Mesothelial cell of epicardium (in vitro differentiated cells): ENCODE measurements around the gene TAOK3. TPM values are rescaled to one million over a fixed set of nuclear protein-coding genes. Genes with fewer than 3 reads are reported as not detected.

Experiments
- DNase-seq, 2 experiments: peaks; one replicate each; pipeline ENCODE4 v3.0.0; 2021; ENCODE audit warnings: low spot score in 2 of 2; ENCODE audit not compliant: unreplicated experiment in 2 of 2
- H3K27ac Mint-ChIP-seq: 2 replicates; pipeline ENCODE4 v1.8.0; 2021; ENCODE audit warnings: mixed read lengths
- H3K27me3 Mint-ChIP-seq: 2 replicates; pipeline ENCODE4 v1.8.0; 2021; ENCODE audit warnings: low read depth, mixed read lengths
- H3K36me3 Mint-ChIP-seq: 2 replicates; pipeline ENCODE4 v1.8.0; 2021; ENCODE audit warnings: mixed read lengths
- H3K4me1 Mint-ChIP-seq: 2 replicates; pipeline ENCODE4 v1.8.0; 2021; ENCODE audit warnings: mixed read lengths
- H3K4me3 Mint-ChIP-seq: 2 replicates; pipeline ENCODE4 v1.8.0; 2021; ENCODE audit warnings: mild to moderate bottlenecking, moderate library complexity, mixed read lengths
- H3K9me3 Mint-ChIP-seq: 2 replicates; pipeline ENCODE4 v1.8.0; 2021; ENCODE audit warnings: mixed read lengths
- CTCF ChIP-seq: fragments of 200-600 bp; sonication (generic); IDR thresholded peaks from one replicate; pipeline ENCODE4 v1.5.0; 2021; ENCODE audit warnings: antibody characterized with exemption; ENCODE audit not compliant: unreplicated experiment
- total RNA-seq: library from RNA; stranded (reverse); gene quantifications from 3 replicates; pipeline ENCODE4 v1.2.1, GENCODE V29; 2021

TAOK3 gene
- total RNA-seq, 1 donor from 2014 or later = 27.7 TPM

- Mint-ChIP-seq H3K9me3 (no peaks in the 10 kb centered on the region), H3K4me1 (no peaks in the 10 kb centered on the region), H3K27me3 (no peaks in the 10 kb centered on the region), H3K36me3 (peaks cover 29% of the 10 kb centered on the region), H3K4me3 (no peak overlapping the region), H3K27ac (no peak overlapping the region)
- TF ChIP-seq CTCF = peak; percentile 81
- DNase-seq = peak; percentile 25 to 63
These were observed 32.3 kb upstream of the TAOK3 start for GRCh38 chr12:118404876-118405521.

DNA sequence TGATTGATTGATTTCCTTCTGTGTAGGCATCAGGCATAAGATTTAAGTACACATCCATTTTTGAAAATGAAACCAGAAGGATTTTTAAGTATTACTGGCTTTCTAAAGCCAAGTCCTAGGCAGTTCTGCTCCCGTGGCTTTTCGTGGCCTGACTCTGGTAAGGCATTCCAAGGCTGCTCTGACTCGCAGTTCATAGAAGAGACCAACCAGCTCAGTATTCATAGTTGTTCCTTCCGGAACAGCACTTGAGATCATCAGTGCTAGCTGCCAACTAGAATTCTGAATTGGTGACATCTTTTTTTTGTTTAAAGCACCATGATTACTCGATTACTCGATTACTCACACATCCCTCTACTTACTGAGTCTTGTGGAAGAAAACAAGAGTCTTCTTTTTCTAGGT, 29.5 kb upstream of the TAOK3 start:
- Mint-ChIP-seq H3K9me3 (no peaks in the 10 kb centered on the region), H3K4me1 (no peaks in the 10 kb centered on the region), H3K27ac (no peak overlapping the region), H3K4me3 (no peak overlapping the region), H3K27me3 (no peaks in the 10 kb centered on the region), H3K36me3 (peaks cover 26% of the 10 kb centered on the region)
- no peak for TF ChIP-seq CTCF
- DNase-seq = no peak

GRCh38 chr12:118398940-118399339, 26.2 kb upstream of the TAOK3 start:
- Mint-ChIP-seq H3K27ac (no peak overlapping the region), H3K4me3 (no peak overlapping the region), H3K36me3 (peaks cover 36% of the 10 kb centered on the region), H3K9me3 (no peaks in the 10 kb centered on the region), H3K27me3 (no peaks in the 10 kb centered on the region), H3K4me1 (no peaks in the 10 kb centered on the region)
- TF ChIP-seq CTCF = no peak
- DNase-seq = no peak

- Mint-ChIP-seq H3K4me1 (no peaks in the 10 kb centered on the region), H3K27ac (no peak overlapping the region), H3K4me3 (no peak overlapping the region), H3K36me3 (peaks cover 36% of the 10 kb centered on the region), H3K9me3 (no peaks in the 10 kb centered on the region), H3K27me3 (no peaks in the 10 kb centered on the region)
- no peak for DNase-seq
- TF ChIP-seq CTCF = no peak
These were observed 25.8 kb upstream of the TAOK3 start for GRCh38 chr12:118398524-118398923.

GRCh38 chr12:118397708-118398440, 25.2 kb upstream of the TAOK3 start:
- H3K9me3 Mint-ChIP-seq = no peaks in the 10 kb centered on the region

More at GRCh38 chr12:118397708-118398440, 25.2 kb upstream of the TAOK3 start:
- no peaks in the 10 kb centered on the region for H3K27me3 Mint-ChIP-seq
- no peak for TF ChIP-seq CTCF
- no peak for DNase-seq
- no peak overlapping the region for H3K27ac Mint-ChIP-seq
- H3K4me1 Mint-ChIP-seq = no peaks in the 10 kb centered on the region
- H3K36me3 Mint-ChIP-seq = peaks cover 36% of the 10 kb centered on the region
- no peak overlapping the region for H3K4me3 Mint-ChIP-seq
